Left lobe of liver (tissue), 2 donors: ENCODE results near the gene NCSTN. TPM values are rescaled to one million over a fixed set of nuclear protein-coding genes. Genes with fewer than 3 reads are reported as not detected.

Experiments used
- ATAC-seq: fragments of 200-7000 bp; cut with Tn5 transposase; one replicate; pipeline ENCODE4 v1.9.1; 2020; ENCODE audit warnings: mild to moderate bottlenecking, moderate library complexity
- DNase-seq: peaks from one replicate; pipeline ENCODE4 v3.0.0-alpha.2; 2020; ENCODE audit warnings: low spot score
- total RNA-seq: library from RNA; stranded (reverse); gene quantifications from one replicate; pipeline ENCODE4 v1.2.1, GENCODE V29; 2021
- donor health status: DM: no; HTN: no; CAD: no; lungs with moderate emphysema.
- donor health status: DM: no; HTN: yes; CAD: no.

The NCSTN gene
- total RNA-seq, 1 donor from 2014 or later, result 32.1 TPM

DNA sequence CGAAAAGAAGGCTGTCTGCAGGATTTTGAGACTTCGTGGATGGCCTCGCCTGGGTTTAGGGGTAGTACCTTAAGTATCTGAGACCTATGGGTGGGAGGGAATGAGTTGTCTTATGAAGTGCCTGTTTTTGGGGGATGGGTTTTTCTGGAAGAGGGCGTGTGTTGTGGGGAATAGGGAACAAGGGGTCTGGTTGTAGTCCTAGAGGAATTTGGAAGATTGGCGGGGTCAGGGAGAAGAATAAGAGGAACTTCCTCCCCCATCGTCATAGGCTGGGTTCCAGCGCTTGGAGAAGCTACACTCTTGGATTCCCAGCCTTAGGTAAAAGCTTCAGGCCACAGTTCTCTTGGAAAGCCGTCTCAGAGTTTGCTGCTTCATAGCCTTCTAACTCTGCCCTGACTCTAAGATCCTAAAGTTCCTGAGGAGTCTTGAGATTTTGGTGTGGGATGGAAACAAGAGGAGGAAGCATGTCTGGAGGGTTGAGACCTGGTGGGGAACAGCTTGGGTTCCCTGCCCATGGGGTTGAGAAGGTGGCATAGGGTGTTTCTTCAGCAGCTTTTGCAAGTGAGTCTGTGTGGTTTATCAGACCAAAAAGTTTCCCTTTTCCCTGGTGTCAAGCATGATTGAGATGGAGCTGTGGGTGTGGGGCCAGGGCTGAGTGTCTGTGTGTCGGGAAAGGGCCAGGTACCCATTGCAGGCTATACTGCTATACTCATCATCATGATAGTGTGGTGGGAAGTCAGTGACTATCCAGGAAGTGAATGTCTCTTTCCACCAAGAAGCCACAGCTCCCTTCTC is 59.0 kb downstream of the NCSTN start:
- no peak for ATAC-seq
- no peak for DNase-seq

DNA sequence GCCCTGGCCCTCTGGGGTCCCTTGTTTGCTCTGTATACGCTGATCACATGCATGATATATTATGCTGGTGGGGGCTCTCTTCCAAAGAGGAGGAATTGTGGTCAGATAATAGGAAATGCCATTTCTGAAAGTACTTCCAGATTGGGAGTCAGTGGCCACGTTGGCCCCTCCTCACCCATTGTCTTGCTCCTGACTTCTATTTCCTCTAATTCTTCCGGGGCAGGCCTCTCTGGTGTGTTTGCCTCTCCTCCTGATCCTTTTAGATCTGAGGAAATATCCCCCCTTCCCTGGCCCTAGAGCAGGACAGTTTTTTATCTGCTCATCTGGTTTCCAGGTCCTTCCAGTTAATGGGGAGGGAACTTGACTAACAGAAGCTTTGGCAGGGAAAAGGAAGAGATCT is 60.1 kb downstream of the NCSTN start:
- no peak for DNase-seq
- ATAC-seq, result no peak

DNA sequence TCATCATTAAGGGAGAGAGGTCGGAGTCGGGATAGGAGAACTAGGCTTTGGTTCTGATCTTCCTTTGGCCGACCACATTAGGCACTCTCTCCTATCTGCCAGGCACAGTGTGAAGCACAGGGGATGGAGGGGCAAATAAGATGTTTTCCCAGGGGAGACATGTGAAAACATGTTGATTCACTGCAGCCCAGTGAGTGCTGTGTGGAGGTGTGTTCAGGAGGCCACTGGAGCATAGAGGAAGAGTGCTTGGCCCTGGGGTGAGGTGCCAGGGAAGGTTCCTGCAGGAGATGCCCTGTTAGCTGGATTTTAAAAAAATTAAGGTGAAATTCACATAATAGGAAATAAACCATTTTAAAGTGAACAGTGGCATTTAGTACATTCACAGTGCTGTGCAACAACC is 60.9 kb downstream of the NCSTN start:
- no peak for DNase-seq
- ATAC-seq, result no peak

DNA sequence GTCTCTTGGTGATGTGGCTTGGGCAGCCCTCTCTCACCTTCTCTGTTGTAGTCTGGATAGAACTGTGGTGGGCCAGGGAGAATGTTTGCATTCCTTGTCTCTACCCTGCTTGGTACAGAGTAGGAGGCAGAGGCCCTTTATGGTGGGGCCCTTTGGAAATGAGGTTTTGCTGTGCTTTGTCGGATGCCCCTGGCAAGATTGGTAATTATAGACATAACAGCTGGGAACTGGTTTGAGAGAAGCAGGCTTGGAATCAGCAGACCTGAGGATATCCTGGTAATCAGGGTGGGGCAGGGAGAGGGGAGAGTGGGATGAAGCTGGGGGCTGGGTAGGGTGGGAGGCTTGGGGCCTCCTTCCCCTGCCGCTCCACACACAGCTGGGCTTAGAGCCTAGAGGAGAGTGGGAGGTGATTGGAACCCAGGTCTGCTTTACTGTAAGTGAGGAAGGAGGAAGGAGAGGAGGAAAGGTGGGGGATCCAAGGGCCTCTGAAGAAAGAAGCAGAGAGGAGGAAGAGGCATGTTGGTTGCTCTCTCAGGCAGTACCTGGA is 62.2 kb downstream of the NCSTN start:
- ATAC-seq (no peak), DNase-seq (no peak)

DNA sequence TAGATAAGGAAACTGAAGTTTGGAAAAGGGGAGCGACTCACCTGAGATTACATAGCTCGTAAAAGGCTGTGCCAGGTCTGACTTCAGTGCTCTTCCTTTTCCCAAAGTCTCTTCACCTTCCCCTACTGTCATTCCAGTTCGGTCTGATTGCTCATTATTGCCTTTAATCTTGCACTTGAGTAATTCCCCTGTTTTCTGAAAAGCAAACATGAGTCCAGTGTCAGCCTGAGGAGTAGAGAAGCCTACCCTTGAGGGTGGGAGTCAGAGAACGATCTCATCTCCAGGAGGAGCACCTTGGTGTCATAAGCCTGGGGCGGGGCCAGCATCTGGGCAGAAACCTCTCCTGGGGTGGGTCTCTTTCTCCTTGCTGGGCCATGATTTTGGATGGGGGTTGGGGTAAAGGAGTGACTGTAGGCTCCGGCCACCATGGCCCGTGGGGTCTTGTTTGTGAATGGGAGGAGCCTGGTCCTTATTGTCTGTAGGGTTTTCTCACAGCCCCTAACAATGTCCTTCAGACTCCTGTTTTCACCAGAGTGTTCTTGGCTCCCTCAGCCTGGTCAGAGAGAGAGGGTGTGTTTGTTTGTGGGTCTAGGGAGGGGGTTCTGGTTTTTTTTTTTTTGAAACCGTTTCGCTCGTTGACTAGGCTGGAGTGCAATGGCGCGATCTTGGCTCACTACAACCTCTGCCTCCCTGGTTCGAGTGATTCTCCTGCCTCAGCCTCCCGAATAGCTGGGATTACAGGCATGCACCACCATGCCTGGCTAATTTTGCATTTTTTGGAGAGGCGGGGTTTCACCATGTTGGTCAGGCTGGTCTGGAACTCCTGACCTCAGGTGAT is 63.2 kb downstream of the NCSTN start:
- DNase-seq (no peak), ATAC-seq (no peak)

DNA sequence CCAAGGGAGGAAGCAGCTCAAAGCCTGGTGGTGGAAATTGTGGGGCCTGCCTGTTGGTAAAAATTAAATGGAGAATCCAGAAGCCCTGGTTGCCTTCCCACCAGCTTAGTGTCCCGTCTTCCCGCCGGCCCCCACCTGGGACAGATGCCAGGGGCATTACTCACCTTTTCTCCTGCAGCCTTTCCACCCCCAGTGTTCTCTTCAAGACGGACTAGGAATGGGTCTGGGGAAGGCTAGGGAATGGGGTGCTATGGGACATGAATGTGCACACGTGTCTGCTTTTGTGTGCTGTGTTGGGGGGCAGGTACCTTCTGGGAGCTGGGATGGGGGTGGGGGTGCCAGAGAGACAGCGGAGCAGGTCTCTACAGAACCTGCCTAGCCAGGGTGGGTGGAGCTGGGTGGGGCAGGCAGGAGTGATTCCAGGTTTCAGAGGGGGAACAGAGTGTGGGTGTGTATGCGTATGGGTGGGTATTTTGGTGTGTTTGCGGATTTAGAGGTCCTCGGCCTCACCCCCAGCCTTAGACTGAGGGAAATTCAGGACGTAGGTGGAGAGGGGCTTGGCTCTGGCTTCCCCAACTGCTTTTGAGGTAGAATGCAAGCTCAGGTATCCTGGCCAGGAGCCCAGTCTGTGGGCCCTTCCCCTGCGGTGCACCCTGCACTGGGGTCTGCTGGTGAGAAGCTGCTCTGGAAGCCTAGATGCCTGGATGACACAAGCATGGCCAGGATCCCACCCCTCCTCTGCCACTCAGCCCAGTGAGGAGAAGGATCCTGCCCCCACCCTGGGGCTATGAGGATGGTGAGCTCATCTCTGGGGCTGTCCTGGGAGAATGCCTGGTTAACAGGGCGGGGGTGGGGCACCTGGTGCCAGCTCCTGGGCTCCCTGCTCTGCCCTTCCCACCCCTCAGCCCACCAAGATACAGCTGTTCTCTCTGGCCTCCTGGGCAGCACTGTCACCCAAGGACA is 64.9 kb downstream of the NCSTN start:
- ATAC-seq, result no peak

More for the DNA sequence above, 64.9 kb downstream of the NCSTN start:
- DNase-seq, result no peak

Other genes with a start within 250 kb of the NCSTN start
- gene IGSF8, start 244.8 kb upstream of the NCSTN start, total RNA-seq, result 54.5 TPM
- 0.45 TPM for gene ATP1A2, start 227.6 kb upstream of the NCSTN start, total RNA-seq
- not detected for gene ATP1A4, start 191.8 kb upstream of the NCSTN start, total RNA-seq
- gene CASQ1, start 152.8 kb upstream of the NCSTN start, total RNA-seq, result not detected
- gene PEA15, start 138.0 kb upstream of the NCSTN start, total RNA-seq, result 11.3 TPM
- 127 TPM for gene DCAF8, start 80.8 kb upstream of the NCSTN start, total RNA-seq
- 82.5 TPM for gene PEX19, start 58.2 kb upstream of the NCSTN start, total RNA-seq
- gene COPA, start 133 bp upstream of the NCSTN start, total RNA-seq, result 94.8 TPM
- gene NHLH1, start 23.7 kb downstream of the NCSTN start, total RNA-seq, result 0.10 TPM
- 0.20 TPM for gene VANGL2, start 57.2 kb downstream of the NCSTN start, total RNA-seq
- gene SLAMF6, start 179.9 kb downstream of the NCSTN start, total RNA-seq, result 0.23 TPM
- gene CD84, start 236.1 kb downstream of the NCSTN start, total RNA-seq, result 3.2 TPM